Suppressor macrophage treated with lipopolysaccharide for 1 hour (primary cell): Measurements from ENCODE around the gene DLGAP1.
A peak's percentile ranks its signal among the peaks of the same experiment; 100 is the strongest.
"Not testable (repeated sequence)": the region's sequence is repeated elsewhere in the genome, so short reads cannot be mapped to it uniquely, and the experiment has no call there.

Experiments
- DNase-seq, 3 donors: peaks; one replicate each; pipeline ENCODE4 v3.0.0-alpha.2; 2020 to 2022

The DLGAP1 gene

DNA sequence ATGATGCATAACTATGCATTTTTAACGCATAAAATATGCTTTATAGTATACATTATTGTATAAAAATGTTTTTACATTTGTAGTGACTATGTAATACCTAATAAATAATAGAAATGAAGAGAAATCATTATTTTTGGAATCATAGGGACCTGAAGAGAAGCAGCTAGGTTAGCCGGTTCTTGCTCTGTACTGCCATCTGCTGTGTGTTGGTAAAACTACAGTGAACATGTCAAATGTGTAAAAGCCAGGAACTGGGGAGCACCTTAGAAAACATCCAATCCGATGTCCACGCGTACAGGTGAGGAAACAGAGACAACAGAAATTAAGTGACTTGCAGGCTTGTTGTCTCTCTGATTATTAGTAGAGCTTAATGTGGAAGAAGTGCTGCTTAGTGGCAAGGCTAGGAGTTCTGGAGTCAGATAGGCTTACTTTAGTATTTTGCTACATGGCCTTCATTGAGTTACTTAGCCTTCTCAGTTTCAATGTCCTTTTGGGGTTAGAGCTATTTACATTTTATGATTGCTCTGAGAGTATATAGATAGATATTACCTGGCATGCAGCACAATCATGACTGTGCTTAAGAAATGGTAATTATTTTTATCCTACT is 386.5 kb downstream of the DLGAP1 start:
- DNase-seq, result peak; percentile 47 to 72 (median 59)

DNA sequence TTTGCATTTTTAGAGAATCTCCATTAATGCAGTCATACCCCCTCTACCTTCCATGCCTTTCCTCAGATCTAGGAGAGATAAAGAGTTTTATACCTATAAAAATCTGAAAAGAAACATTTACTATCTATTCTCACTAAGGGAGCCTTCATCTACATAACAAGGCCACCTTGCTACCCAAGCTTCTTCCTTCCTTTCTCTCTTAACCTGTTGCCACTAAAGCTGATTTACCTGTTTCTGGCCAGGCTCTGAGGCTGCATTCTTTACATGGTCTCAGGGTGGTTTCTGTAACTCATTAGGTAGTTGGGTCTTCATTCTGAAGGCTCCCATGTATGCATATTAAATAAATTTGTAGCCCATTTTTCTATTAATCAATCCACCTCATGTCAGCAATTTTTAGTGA is 391.6 kb downstream of the DLGAP1 start:
- no peak for DNase-seq

DNA sequence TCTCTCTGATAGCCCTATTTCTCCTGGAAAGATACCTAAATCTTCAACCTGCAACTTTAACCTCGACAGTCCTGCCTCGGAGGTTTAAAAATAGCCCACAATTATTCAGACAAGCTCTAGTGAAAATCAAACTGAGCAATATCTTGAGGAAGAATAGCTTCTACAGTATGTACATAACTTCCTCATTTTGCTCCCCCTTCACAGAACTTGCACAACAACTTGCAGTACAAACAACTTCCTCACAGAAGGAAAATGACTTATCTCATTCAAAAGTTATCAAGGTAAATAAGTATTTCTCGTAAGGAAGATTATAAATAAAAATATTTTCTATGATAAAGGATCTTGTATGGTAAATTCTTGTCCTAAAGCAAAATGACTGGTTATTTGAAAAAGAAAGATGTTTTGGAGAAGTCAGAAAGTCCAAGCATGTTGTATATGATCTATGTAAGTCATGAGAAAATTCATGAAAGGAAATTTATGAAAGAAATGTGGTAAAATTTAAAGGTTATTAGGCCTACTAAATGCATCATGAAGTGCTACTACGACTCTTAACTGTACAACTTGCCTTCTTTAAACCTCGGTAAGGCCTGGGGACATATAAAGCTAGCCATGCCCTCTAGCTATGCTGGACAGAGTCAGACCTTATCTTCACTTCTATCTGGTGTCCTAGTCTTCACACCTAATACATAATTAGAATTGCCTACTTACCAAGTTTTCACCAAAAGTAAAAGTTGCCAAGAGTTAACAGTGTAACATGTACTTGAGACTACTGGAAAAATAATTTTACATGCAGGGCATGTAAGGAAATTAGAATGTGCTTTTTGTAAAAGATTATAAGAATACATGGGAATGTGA is 394.5 kb downstream of the DLGAP1 start:
- DNase-seq, result peak; percentile 56 to 75 (median 66)

DNA sequence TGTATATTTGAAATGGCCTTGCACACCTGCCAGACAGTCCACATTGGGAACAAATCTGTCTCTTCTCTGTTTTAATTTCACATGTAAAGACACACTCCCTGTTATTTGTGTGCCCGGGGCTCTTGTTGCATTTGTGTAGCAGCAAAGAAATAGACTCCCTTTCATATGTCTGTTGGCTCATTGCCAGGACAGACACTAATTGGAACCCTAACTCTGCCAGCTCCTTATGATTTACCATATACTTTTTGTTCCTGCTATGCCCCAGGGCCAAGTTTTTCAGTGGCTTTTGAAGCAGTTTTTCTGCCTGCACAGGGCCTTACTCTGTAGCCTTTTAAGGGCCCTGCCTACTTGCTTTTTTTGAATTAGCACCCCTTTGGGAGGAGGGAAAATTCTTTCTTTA is 396.9 kb downstream of the DLGAP1 start:
- DNase-seq, result no peak

DNA sequence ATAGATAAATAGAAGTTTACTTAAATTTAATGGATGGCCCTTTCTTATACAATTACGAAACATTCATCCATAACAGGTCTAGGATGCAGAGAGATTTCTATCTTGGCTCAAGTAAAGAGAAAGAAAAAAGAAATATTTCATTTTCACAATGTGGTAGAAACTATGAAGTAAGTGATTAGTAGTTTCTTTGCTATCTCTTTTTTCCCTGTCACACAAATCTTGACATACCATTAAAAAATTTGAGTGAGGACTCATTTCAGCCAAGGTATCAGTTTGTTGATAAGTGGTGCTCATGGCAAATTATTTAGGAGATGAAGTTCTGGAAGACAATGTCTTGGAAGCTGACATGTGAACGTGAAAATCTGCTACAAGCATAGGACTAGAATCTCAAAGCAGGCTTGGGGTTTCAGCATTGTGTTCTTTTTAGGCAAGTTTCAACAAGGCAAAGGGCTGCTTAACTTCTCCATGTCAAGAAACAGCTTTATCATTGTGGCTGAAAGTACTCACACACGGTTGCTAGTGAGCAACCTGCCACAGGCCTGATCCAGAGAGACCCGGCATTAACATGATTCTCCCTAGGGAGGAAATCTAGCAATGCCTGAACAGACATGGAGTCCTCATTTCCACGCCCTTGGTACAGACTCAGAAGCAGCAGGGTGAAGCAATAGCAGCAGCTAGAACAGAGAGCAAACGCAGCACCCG is 414.6 kb downstream of the DLGAP1 start:
- DNase-seq, result no peak

DNA sequence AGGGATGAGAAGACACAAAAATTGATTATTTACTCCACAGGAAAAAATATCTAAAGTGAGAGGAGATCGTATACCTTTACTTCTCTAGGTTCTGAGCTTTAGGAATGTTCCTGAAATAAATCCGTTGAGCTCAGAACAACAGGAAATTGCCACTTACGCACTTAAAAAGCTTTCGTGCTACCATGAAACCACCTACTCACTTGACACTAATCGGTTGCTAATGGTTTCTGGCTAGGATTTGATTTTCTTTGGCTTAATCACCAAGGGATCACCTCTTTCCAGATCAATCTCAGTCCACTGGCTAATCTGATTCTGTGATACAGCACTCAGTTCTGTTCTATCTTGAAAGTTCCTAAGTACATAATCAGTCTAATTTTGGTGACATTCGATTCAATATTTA is 419.6 kb downstream of the DLGAP1 start:
- no peak for DNase-seq

DNA sequence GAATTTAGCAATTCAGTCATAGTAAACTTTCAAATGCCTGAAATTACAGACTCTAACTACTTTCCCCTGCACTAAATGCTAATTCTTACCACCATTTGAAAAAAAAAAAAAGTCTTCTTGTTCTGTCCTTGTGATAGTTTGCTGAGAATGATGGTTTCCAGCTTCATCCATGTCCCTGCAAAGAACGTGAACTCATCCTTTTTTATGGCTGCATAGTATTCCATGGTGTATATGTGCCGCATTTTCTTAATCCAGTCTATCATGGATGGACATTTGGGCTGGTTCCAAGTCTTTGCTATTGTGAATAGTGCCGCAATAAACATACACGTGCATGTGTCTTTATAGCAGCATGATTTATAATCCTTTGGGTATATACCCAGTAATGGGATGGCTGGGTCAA is 420.3 kb downstream of the DLGAP1 start:
- DNase-seq, result not testable (repeated sequence)

DNA sequence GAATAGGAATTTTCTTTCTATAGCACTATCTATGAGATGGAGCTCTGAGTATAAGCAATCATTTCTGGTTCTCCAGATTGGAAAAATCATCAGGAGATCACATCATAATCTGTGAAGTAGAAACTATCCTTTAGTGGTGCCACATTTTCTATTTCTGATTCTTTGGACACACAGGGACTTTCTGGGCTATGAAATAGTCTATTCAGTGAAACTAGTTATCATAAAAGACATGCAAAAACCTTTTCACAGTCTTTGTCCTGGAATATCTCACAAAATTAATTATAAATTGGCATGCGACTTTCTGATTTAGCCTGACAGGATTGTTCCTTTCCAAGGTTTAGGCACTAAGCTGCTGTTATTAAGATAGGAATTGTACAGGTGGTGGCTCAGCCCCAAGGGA is 428.6 kb downstream of the DLGAP1 start:
- DNase-seq, result no peak

DNA sequence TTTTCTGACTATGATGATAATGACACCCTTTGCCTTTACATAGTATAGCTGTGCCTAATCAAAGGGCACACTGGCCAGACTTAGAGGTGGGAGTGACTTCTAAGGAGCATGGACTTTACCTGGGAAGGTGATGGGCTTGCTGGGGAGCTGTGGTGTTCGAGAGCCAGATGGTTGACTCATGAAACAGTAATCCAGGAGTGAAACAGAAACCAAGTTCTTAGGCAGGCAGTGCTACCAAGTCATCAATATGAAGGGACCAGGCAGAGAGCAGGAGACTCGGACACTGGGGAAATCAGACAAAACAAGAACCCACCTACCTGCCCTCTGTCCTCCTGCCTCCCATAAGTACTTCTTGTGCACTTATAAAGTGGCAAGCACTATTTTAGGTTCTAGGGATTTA is 430.4 kb downstream of the DLGAP1 start:
- no peak for DNase-seq

DNA sequence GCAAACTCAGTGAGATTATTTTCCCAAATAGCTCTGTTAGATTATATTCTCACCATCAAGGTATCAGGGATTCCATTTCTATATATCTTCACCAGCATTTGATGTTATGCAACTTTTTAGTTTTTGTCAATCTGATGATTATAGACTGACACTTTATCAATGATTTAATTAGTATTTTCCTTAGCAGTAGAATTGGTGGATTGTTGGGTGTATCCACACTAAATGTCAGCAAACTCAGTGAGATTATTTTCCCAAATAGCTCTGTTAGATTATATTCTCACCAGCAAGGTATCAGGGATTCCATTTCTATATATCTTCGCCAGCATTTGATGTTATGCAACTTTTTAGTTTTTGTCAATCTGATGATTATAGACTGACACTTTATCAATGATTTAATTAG is 432.4 kb downstream of the DLGAP1 start:
- not testable (repeated sequence) for DNase-seq

DNA sequence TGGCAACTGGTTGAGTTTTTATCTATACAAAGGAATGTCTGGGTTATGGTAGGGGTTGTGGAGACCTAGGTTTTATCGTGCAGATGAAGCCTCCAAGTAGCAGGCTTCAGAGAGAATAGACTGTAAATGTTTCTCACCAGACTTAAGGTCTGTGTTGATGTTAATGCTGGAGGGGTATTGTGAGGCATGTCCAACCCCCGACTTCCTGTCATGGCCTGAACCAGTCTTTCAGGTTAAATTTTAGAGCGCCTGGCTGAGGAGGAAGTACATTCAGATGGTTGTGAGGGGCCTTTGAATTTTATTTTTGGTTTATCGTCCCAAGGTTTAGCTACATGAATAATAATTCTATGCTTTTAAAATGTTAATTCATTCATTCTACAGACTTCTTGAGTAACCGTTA is 435.1 kb downstream of the DLGAP1 start:
- DNase-seq, result no peak

DNA sequence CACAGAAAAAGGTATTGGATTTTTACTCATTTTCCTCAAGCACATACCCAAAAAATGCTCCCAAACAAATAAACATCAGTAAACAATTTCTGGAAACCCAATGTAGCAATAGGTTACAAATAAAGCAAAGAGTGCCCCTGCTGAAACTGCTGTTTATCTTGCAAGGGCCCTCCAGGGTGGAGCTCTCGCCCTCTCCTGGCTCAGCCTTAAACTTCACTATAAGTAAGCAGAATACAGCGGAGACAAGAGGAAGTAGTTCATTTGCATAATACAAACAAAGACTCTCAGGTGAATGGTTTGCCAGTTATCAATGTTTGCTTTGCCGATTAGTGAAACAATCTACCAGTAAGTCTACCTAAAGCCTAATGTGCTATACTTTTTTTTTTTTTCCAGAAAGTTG is 437.6 kb downstream of the DLGAP1 start:
- DNase-seq, result peak in 2 of 3 donors; percentile 18 to 23

DNA sequence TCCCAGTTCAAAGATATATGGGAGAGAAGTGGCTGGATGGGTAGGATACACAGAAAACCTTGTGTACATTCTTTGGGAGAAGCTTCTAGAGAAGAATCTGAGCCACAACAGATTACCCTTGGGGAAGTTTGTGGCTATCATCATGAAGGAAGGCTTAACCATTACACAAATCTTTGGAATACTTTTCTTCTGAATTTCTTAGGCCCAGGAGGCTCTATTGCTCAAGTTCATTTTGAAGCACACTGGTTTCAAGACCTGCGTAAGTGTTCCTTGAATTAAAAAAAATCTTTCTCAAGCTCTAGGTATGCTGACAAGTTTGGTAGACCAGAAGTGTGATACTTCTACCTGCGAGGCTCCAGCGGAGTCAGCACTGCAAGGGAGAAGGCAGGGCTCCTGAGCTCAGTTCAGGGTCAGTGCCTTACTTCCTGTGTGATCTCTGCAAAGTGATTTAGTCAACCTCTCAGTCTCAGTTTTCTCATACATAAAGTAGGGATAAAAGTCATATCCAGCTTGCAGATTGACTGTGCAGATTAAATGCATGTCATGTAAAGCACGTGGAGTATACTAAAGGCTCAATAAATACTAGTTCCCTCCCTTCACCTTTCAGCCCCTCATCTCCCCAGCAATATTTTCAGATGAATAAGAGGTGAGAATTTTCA is 438.6 kb downstream of the DLGAP1 start:
- no peak for DNase-seq

DNA sequence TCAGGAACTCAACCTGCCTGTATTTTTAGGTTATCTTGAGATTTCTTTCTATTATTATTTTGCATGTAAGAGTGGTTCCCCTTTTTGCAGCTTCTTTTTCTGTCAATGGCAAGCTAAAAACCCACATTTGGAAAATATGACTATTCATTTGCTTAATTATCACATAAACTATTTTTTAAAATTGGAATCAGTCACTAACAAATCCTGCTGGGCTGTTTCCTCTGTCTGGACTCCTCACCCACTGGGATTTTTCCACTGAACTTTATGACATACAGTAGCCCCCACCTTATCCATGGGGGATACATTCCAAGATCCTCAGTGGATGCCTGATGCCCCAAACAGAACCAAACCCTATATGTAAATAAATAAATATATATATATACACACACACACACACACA is 447.3 kb downstream of the DLGAP1 start:
- DNase-seq, result no peak

DNA sequence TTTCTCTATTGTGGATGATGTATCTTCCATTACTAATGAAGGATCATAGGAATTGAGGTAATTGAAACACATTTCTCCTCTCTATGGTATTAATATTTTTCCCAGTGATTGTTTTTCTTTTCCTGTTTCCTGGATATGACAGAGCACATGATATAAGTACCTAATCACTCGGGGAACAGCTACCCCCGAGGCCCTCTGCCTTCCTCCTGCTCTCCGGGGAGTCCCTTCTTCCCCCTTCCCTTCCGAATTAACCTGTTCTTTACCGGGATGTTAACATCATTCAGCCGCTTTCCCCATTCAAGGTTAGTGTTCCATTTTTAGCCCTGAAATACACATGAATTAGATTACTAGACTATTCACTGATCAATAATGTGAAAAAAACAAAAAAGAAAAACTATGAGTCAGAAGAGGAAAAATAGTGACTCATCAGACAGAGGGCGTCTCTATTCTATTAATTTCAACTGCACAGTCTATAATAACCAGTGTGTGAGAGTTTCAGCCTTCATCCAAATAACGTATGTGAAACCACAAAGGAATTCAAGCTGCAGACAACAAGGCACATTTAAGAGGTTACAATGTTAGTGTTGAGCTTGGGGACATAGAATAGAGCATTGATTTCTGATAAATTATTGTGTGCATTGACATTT is 450.8 kb downstream of the DLGAP1 start:
- DNase-seq, result peak in 1 of 3 donors; percentile 13

DNA sequence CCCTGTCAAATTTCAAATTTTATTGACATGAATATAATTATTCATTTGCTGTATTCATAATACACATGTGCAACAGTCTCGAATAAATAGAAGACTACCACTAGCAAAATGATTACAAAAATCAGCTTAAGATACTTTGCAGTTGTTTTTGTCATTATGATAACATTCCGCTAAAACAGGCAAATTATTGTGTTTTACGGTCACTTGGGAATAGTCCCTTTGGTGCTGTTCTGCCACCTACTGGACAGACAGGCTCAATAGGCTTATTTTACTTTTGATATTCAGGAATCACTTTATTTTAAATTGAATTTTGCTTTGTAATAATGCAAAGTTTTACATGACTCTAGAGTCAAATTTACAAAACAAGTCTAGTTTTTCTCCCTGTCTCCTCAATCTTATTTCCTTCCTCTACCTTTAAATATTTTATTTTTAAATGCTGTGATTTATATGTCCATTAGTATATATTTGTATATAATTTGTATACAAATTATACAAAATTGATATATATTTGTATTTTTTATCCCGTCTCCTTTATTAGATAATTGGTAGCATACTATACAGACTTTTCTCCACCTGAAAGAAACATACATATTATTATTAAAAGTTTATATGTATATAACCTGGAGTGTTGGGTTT is 456.3 kb downstream of the DLGAP1 start:
- peak; percentile 67 to 78 (median 74) for DNase-seq

DNA sequence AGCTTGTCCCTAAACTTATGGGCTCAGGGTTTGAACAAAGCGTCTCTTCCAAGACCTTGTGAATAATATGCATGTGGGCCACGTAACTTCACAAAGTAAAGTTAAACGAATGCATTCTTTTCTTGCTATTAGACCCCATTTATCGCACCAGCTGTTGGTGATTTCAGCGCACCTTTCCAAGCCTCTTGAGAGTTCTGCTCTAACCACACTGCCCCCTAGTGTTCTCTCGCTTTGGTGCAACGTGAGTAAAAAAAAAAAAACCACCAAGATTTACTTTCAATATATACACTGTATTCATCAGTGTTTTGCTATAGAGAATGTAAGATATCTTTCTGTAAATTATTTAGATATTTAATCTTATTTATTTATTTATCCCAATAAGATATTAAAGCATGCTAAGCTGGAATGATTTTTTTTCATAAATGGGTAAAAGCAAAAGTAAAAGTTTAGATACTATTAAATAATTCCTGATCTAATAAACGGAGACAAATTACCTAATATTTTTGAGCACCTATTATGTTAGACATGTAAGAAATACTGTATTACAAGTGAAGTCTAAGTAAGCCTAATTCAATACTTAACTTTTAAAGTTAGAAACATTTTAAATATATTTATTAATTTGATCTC is 459.5 kb downstream of the DLGAP1 start:
- DNase-seq, result peak; percentile 75 to 84 (median 84)

DNA sequence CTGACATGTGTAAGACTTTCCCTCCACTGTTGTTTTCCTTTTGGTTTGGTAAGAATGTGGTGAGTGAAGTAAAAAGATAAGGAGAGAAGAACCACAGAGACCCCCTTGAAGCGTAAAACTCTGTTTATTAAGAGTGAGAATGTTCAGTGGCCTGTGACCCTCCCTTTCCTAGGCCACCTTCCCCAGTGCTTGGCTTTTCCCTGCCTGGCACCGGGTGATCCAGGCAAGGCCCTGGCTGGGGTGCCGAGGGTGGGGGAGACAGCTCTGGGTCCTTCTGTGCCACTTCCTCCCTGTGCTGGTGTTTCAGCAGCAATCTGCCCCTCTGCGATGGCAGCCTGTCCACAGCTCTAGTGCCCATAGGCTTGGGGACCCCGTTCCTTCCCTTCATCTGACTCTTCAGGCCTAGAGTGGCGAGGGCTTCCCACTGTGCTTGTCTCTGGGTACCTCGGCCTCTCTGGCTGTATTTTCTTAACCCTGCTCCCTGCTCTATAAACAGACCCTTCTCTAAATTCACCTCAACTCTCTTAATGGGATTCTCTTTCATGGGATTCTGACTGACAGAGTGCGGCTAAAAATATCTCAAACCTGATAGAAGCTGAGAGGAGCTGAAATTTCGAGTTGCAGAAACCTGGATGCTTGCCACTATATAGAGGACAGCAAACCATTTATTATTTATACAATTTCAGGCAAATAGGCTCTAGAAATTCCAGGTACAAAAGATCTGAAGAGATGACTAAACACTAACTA is 461.0 kb downstream of the DLGAP1 start:
- no peak for DNase-seq

DNA sequence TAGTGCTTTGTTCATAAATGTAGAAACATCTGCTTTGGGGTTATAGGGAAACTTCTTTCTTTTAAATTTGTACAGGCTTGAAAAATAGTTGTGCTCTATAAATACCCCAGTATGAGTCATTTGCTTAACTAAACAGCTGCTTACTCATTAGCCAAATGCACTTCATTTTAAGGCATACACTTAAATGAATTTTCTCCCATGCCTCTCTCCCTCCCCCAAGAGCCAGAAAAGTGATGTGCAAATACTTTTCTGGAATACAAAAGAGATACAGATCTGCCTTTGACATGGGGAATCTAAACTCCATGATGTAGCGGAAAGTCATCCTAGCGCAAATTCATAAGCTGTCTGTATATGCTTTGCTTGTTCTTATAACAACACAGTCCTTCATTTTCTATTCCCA is 469.4 kb downstream of the DLGAP1 start:
- peak in 2 of 3 donors; percentile 15 to 37 for DNase-seq

DNA sequence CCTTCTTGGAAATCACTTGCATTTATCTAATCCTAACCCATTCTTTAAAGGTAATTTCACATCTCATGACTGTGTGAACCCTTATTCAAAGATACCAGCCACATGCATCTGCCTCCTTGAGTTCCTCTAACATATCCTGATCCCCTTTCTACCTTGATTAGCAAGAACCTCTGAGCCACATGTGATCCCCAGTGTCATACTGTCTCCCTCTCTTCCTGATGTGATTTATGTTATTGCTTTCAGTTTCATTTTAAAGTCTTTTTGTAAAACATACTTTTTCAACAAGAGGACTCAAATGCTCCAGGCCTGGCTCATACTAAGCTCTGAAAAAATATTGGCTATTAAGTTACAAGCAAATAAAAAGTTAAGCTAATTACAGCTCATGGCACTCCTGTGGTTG is 470.1 kb downstream of the DLGAP1 start:
- DNase-seq, result no peak

DNA sequence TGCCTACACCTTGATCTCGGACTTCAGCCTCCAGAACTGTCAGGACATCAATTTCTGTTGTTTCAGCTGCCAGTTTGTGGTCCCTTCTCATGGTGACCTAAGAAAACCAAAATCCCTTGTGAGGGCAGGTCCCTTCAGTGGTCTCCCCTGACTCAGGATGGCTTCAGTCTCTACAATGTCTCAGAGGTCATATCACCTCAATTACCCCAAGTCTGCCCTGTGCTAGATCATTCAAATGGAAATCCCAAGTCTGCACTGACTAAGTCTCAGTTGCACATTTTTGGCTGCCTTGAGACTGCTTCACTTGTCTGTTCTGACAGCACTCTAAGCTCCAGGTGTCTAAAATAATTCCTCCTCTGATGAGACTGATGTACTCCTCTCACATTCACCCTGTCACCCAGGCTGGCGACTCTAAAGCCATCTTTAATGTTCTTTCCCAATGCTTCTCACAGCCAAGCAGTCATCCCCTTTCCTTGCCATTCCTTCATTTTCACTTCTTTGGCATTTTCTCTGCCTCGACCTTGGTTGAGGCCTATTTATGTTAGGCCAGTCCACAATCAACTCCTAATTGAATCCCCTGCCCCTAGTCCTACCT is 470.8 kb downstream of the DLGAP1 start:
- DNase-seq, result no peak
